ENCODE measurements around the gene DRC7. TPM values are rescaled to one million over a fixed set of nuclear protein-coding genes. Genes with fewer than 3 reads are reported as not detected.

DRC7 gene
- polyA plus RNA-seq, 4 donors, result 0.37 TPM; not detected in 3

DNA sequence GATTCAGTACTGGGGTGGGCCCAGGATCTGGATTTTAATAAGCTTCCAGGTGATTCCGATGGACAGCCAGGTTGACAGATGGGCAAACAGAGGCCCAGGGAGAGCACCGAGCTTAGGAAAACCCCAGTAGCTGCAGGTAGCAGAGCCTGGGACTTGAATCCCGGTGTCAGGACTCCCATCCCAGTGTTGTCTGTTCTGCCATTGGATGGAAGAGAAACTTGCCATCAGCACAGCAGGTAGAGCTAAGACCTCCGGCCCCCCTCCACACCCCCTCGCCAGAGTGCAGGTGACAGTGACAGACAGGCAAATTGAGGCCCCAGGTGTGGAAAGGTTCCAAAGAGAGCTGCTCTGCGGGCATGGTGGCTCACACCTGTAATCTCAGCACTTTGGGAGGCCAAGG is 53.4 kb downstream of the DRC7 start:
- DNase-seq (no peak), FAIRE-seq (no peak)
- no peaks in the 10 kb centered on the region for H3K27me3 ChIP-seq (ENCODE audit: control insufficient read depth in 3 of 3, insufficient read depth in 3 of 3, low read length in 3 of 3)
- peaks cover 0 to 70% (median 4%) of the 10 kb centered on the region in 3 donors for H3K36me3 ChIP-seq (ENCODE audit: control insufficient read depth in 3 of 3, insufficient read depth in 2 of 3, low read depth in 1 of 3, low read length in 3 of 3)
- no peaks in the 10 kb centered on the region for H3K4me1 ChIP-seq (ENCODE audit: control insufficient read depth in 3 of 3, insufficient read depth in 2 of 3, low read depth in 1 of 3, low read length in 2 of 3)
- H3K4me3 ChIP-seq (ENCODE audit: low read depth in 1 of 3, low read length in 3 of 3), result no peak overlapping the region
- WGBS, 3 donors, result 92 to 93% (median 93%) methylated on average over 6 of the region's 6 CpGs
- no peaks in the 10 kb centered on the region for H3K9me3 ChIP-seq (ENCODE audit: control insufficient read depth in 2 of 2, insufficient read depth in 1 of 2, low read depth in 1 of 2, low read length in 1 of 2)
- no peak overlapping the region for H3K27ac ChIP-seq (ENCODE audit: low read depth in 1 of 3, low read length in 2 of 3)

- FAIRE-seq (no peak), DNase-seq (no peak)
- no peak overlapping the region for H3K4me3 ChIP-seq (ENCODE audit: low read depth in 1 of 3, low read length in 3 of 3)
- H3K27me3 ChIP-seq (ENCODE audit: control insufficient read depth in 3 of 3, insufficient read depth in 3 of 3, low read length in 3 of 3), result no peaks in the 10 kb centered on the region
- WGBS, 3 donors, result 86 to 93% (median 91%) methylated on average over 11 of the region's 11 CpGs
- no peaks in the 10 kb centered on the region for H3K4me1 ChIP-seq (ENCODE audit: control insufficient read depth in 3 of 3, insufficient read depth in 2 of 3, low read depth in 1 of 3, low read length in 2 of 3)
- H3K27ac ChIP-seq (ENCODE audit: low read depth in 1 of 3, low read length in 2 of 3), result no peak overlapping the region
- H3K9me3 ChIP-seq (ENCODE audit: control insufficient read depth in 2 of 2, insufficient read depth in 1 of 2, low read depth in 1 of 2, low read length in 1 of 2), result no peaks in the 10 kb centered on the region
- H3K36me3 ChIP-seq (ENCODE audit: control insufficient read depth in 3 of 3, insufficient read depth in 2 of 3, low read depth in 1 of 3, low read length in 3 of 3), result peaks cover 0 to 72% (median 4%) of the 10 kb centered on the region in 3 donors
Observed at GRCh38 chr16:57748596-57748995, 54.0 kb downstream of the DRC7 start.

GRCh38 chr16:57749101-57749692 is 54.6 kb downstream of the DRC7 start:
- H3K36me3 ChIP-seq (ENCODE audit: control insufficient read depth in 3 of 3, insufficient read depth in 2 of 3, low read depth in 1 of 3, low read length in 3 of 3), result peaks cover 0 to 72% (median 4%) of the 10 kb centered on the region in 3 donors
- H3K9me3 ChIP-seq (ENCODE audit: control insufficient read depth in 2 of 2, insufficient read depth in 1 of 2, low read depth in 1 of 2, low read length in 1 of 2), result no peaks in the 10 kb centered on the region
- 91 to 94% (median 93%) methylated on average over 3 of the region's 3 CpGs for WGBS, 3 donors
- no peak overlapping the region for H3K27ac ChIP-seq (ENCODE audit: low read depth in 1 of 3, low read length in 2 of 3)
- no peaks in the 10 kb centered on the region for H3K27me3 ChIP-seq (ENCODE audit: control insufficient read depth in 3 of 3, insufficient read depth in 3 of 3, low read length in 3 of 3)
- FAIRE-seq (no peak), DNase-seq (no peak)
- H3K4me1 ChIP-seq (ENCODE audit: control insufficient read depth in 3 of 3, insufficient read depth in 2 of 3, low read depth in 1 of 3, low read length in 2 of 3), result no peaks in the 10 kb centered on the region
- no peak overlapping the region for H3K4me3 ChIP-seq (ENCODE audit: low read depth in 1 of 3, low read length in 3 of 3)

- Histone ChIP-seq H3K27me3 (ENCODE audit: control insufficient read depth in 3 of 3, insufficient read depth in 3 of 3, low read length in 3 of 3) (no peaks in the 10 kb centered on the region), H3K36me3 (ENCODE audit: control insufficient read depth in 3 of 3, insufficient read depth in 2 of 3, low read depth in 1 of 3, low read length in 3 of 3) (peaks cover 0 to 72% (median 4%) of the 10 kb centered on the region in 3 donors), H3K9me3 (ENCODE audit: control insufficient read depth in 2 of 2, insufficient read depth in 1 of 2, low read depth in 1 of 2, low read length in 1 of 2) (no peaks in the 10 kb centered on the region), H3K4me1 (ENCODE audit: control insufficient read depth in 3 of 3, insufficient read depth in 2 of 3, low read depth in 1 of 3, low read length in 2 of 3) (no peaks in the 10 kb centered on the region), H3K27ac (ENCODE audit: low read depth in 1 of 3, low read length in 2 of 3) (no peak overlapping the region), H3K4me3 (ENCODE audit: low read depth in 1 of 3, low read length in 3 of 3) (no peak overlapping the region)
- FAIRE-seq (no peak), DNase-seq (no peak)
- WGBS, 3 donors, result 78 to 86% (median 82%) methylated on average over 5 of the region's 5 CpGs
Observed at GRCh38 chr16:57749856-57750452, 55.3 kb downstream of the DRC7 start.

- Histone ChIP-seq H3K36me3 (ENCODE audit: control insufficient read depth in 3 of 3, insufficient read depth in 2 of 3, low read depth in 1 of 3, low read length in 3 of 3) (peaks cover 0 to 80% (median 4%) of the 10 kb centered on the region in 3 donors), H3K4me1 (ENCODE audit: control insufficient read depth in 3 of 3, insufficient read depth in 2 of 3, low read depth in 1 of 3, low read length in 2 of 3) (peaks cover 0 to 3% (median 0%) of the 10 kb centered on the region in 3 donors), H3K27ac (ENCODE audit: low read depth in 1 of 3, low read length in 2 of 3) (no peak overlapping the region), H3K27me3 (ENCODE audit: control insufficient read depth in 3 of 3, insufficient read depth in 3 of 3, low read length in 3 of 3) (no peaks in the 10 kb centered on the region), H3K9me3 (ENCODE audit: control insufficient read depth in 2 of 2, insufficient read depth in 1 of 2, low read depth in 1 of 2, low read length in 1 of 2) (no peaks in the 10 kb centered on the region), H3K4me3 (ENCODE audit: low read depth in 1 of 3, low read length in 3 of 3) (no peak overlapping the region)
- WGBS, 3 donors, result 92 to 94% (median 94%) methylated on average over 24 of the region's 24 CpGs
- FAIRE-seq (no peak), DNase-seq (no peak)
Observed at GRCh38 chr16:57750796-57751538, 56.4 kb downstream of the DRC7 start.

GRCh38 chr16:57751539-57752202 is 57.1 kb downstream of the DRC7 start:
- Histone ChIP-seq H3K9me3 (ENCODE audit: control insufficient read depth in 2 of 2, insufficient read depth in 1 of 2, low read depth in 1 of 2, low read length in 1 of 2) (no peaks in the 10 kb centered on the region), H3K27me3 (ENCODE audit: control insufficient read depth in 3 of 3, insufficient read depth in 3 of 3, low read length in 3 of 3) (no peaks in the 10 kb centered on the region), H3K36me3 (ENCODE audit: control insufficient read depth in 3 of 3, insufficient read depth in 2 of 3, low read depth in 1 of 3, low read length in 3 of 3) (peaks cover 0 to 88% (median 4%) of the 10 kb centered on the region in 3 donors), H3K27ac (ENCODE audit: low read depth in 1 of 3, low read length in 2 of 3) (no peak overlapping the region), H3K4me3 (ENCODE audit: low read depth in 1 of 3, low read length in 3 of 3) (no peak overlapping the region), H3K4me1 (ENCODE audit: control insufficient read depth in 3 of 3, insufficient read depth in 2 of 3, low read depth in 1 of 3, low read length in 2 of 3) (peaks cover 0 to 10% (median 0%) of the 10 kb centered on the region in 3 donors)
- FAIRE-seq, result no peak
- 93 to 94% (median 93%) methylated on average over 25 to 26 of the region's 26 CpGs for WGBS, 3 donors
- no peak for DNase-seq

DNA sequence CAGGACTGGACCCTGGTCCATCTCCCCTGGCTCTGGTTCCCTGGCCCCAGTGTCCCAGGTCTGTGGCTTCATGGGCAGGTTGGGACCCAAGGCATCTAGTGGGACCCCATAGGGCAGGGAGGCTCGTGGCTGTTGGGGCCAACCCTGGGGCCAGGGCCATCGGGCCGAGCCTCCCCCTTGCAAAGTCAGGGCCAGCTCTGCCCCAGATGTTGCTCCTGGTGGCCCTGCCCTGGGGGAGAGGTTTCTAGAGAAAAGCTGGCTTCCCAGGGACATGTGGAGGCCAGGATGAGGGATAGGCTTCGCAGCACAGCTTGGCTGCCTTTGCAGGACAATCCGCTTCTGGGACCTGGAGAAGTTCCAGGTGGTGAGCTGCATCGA is 57.6 kb downstream of the DRC7 start:
- Histone ChIP-seq H3K27me3 (ENCODE audit: control insufficient read depth in 3 of 3, insufficient read depth in 3 of 3, low read length in 3 of 3) (no peaks in the 10 kb centered on the region), H3K9me3 (ENCODE audit: control insufficient read depth in 2 of 2, insufficient read depth in 1 of 2, low read depth in 1 of 2, low read length in 1 of 2) (no peaks in the 10 kb centered on the region), H3K4me1 (ENCODE audit: control insufficient read depth in 3 of 3, insufficient read depth in 2 of 3, low read depth in 1 of 3, low read length in 2 of 3) (peaks cover 0 to 15% (median 0%) of the 10 kb centered on the region in 3 donors), H3K4me3 (ENCODE audit: low read depth in 1 of 3, low read length in 3 of 3) (no peak overlapping the region), H3K36me3 (ENCODE audit: control insufficient read depth in 3 of 3, insufficient read depth in 2 of 3, low read depth in 1 of 3, low read length in 3 of 3) (peaks cover 0 to 90% (median 4%) of the 10 kb centered on the region in 3 donors), H3K27ac (ENCODE audit: low read depth in 1 of 3, low read length in 2 of 3) (no peak overlapping the region)
- no peak for DNase-seq
- 79 to 93% (median 88%) methylated on average over 6 of the region's 6 CpGs for WGBS, 3 donors
- no peak for FAIRE-seq

All from small intestine (tissue), 7 donors.